Stimulated activated CD4-positive, alpha-beta T cell treated with anti-CD3 and anti-CD28 coated beads, TNF-alpha, amount 100 ng/mL, for 1 hour (primary cell): ENCODE results near the gene THUMPD1.
"Not testable (repeated sequence)": the region's sequence is repeated elsewhere in the genome, so short reads cannot be mapped to it uniquely, and the experiment has no call there.

Experiments used
- DNase-seq, 3 donors: peaks; one replicate each; pipeline ENCODE4 v3.0.0-alpha.2; 2020; ENCODE audit warnings: low read depth in 3 of 3, low spot score in 1 of 3

Gene THUMPD1

GRCh38 chr16:20696618-20697017 lies 45.0 kb downstream of the THUMPD1 start:
- no peak for DNase-seq

GRCh38 chr16:20695024-20695423 lies 46.6 kb downstream of the THUMPD1 start:
- DNase-seq = no peak

- DNase-seq = not testable (repeated sequence)
Measured at GRCh38 chr16:20694096-20694495, 47.5 kb downstream of the THUMPD1 start.

- no peak for DNase-seq
Measured at GRCh38 chr16:20689668-20690067, 52.0 kb downstream of the THUMPD1 start.

- no peak for DNase-seq
Measured at GRCh38 chr16:20683812-20684211, 57.8 kb downstream of the THUMPD1 start.
